ENCODE results near the gene UPP2.

DNA sequence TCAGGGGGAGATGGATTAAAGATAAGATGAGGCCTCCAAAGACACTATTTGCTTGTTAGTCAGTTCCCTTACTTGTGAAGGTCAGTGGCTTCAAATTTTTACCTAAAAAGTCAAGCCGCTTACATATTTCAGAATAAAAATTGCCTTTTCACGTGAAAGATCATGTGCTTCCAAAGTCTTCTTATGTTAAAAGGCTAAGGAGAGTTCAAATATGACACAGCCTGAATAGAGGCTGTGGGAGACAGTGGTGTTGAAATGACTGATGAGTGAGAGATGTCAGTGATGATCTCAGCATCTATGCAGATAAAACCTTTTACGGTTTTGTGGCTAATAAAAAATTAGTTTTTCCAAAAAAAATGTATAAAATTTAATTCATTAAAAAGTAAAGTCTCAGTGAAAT is 40.5 kb downstream of the UPP2 start:
- TF ChIP-seq, protein P1, sequence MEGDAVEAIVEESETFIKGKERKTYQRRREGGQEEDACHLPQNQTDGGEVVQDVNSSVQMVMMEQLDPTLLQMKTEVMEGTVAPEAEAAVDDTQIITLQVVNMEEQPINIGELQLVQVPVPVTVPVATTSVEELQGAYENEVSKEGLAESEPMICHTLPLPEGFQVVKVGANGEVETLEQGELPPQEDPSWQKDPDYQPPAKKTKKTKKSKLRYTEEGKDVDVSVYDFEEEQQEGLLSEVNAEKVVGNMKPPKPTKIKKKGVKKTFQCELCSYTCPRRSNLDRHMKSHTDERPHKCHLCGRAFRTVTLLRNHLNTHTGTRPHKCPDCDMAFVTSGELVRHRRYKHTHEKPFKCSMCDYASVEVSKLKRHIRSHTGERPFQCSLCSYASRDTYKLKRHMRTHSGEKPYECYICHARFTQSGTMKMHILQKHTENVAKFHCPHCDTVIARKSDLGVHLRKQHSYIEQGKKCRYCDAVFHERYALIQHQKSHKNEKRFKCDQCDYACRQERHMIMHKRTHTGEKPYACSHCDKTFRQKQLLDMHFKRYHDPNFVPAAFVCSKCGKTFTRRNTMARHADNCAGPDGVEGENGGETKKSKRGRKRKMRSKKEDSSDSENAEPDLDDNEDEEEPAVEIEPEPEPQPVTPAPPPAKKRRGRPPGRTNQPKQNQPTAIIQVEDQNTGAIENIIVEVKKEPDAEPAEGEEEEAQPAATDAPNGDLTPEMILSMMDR (IDR thresholded peaks at IDR 0.05) = no peak
- no peak for TF ChIP-seq POLR2A (IDR thresholded peaks at IDR 0.05)

Data from uterus (tissue), 2 donors.